ENCODE data around the gene TRANK1. TPM values are rescaled to one million over a fixed set of nuclear protein-coding genes. Genes with fewer than 3 reads are reported as not detected.

The TRANK1 gene
- total and polyA plus RNA-seq, 8 donors: 1.7 to 14.6 (median 3.4) TPM

DNA sequence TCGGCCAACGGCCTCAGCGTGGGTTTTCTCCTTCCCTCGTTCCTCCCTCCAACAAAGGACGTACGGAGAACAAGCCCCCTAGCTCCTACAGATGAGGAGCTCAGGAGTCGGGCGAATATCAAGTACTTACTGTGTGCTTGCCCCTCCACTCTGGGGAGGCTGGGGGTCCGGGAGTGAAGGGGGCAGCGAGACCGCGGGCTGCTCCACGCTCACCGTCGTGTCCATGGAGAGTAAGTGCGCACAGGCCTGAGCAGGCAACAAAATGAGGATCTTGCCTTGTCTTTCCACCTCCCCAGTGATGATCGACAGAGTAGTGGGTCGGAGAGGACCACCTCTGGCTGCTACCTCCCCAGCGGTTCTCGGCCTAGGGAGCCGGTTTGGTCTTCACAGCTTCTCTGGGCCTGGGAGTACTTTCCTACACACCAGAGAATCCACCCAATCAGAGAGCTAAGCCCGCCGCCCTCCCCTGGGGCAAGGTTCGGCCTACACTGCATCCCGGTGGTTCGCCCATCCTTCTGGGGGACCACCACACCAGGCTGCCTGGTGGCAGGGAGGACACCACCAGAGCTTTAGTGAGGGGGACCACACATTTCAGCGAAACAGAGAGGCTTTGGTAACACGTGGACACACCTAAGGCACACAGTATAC is 603 bp upstream of the TRANK1 start:
- H3K27ac ChIP-seq: no peak overlapping the region
- peaks cover 0 to 4% (median 0%) of the 10 kb centered on the region in 3 donors for H3K4me1 ChIP-seq
- no peak for FAIRE-seq
- intact Hi-C loops (cut with DNase I): no loop called here
- no peaks in the 10 kb centered on the region for H3K36me3 ChIP-seq
- 87 to 88% methylated on average over 28 of the region's 28 CpGs for WGBS, 2 donors
- TF ChIP-seq, protein P1, sequence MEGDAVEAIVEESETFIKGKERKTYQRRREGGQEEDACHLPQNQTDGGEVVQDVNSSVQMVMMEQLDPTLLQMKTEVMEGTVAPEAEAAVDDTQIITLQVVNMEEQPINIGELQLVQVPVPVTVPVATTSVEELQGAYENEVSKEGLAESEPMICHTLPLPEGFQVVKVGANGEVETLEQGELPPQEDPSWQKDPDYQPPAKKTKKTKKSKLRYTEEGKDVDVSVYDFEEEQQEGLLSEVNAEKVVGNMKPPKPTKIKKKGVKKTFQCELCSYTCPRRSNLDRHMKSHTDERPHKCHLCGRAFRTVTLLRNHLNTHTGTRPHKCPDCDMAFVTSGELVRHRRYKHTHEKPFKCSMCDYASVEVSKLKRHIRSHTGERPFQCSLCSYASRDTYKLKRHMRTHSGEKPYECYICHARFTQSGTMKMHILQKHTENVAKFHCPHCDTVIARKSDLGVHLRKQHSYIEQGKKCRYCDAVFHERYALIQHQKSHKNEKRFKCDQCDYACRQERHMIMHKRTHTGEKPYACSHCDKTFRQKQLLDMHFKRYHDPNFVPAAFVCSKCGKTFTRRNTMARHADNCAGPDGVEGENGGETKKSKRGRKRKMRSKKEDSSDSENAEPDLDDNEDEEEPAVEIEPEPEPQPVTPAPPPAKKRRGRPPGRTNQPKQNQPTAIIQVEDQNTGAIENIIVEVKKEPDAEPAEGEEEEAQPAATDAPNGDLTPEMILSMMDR (IDR thresholded peaks at IDR 0.05): no peak
- H3K9me3 ChIP-seq: no peaks in the 10 kb centered on the region
- H3K4me3 ChIP-seq: peak overlapping the region in 3 of 4 donors; percentile 68 to 85 (median 71)
- ATAC-seq: no peak
- no peak for DNase-seq
- H3K27me3 ChIP-seq: no peaks in the 10 kb centered on the region

DNA sequence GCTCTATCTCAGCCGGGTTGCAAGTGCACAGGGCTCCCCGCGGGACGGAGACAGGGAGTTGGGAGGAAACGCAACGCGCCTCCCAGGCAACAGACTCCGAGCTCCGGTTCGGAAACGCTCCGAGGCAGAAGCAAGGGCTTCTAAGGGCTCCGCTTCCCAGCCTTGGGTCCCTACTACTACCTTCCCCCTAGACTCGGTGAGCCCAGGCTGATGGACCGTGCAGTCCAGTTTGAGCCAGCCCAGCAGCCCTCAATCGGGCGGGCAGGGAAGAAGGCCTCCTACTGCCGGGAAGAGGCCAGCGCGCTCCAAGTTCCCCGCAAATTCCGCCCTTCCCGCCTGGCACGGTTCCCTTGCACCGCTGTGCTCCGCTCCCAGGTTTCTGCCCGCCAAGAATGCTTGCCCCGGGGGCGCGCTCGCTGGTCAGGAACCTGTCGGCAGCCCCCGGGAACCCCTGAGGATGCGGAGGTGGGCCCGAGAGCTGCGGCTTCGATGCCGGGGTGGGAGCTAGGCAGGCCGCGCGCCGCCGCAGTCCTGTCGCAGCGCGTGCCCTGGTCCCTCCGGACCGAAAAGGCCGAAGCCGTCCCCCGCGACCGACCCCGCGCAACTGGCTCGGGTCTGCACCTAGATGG is 728 bp downstream of the TRANK1 start:
- no peaks in the 10 kb centered on the region for H3K27me3 ChIP-seq
- intact Hi-C loops (cut with DNase I): no loop called here
- H3K27ac ChIP-seq: peak overlapping the region in 3 of 4 donors; percentile 22 to 52 (median 31)
- H3K36me3 ChIP-seq: no peaks in the 10 kb centered on the region
- WGBS, 2 donors: 0 to 1% methylated on average over 53 to 56 of the region's 56 CpGs
- DNase-seq (peak; percentile 58 to 85 (median 67)), FAIRE-seq (no peak), ATAC-seq (peak; percentile 76 to 90 (median 86))
- TF ChIP-seq, protein P1 (IDR thresholded peaks at IDR 0.05): no peak
- peaks cover 0 to 4% (median 0%) of the 10 kb centered on the region in 3 donors for H3K4me1 ChIP-seq
- peak overlapping the region; percentile 66 to 85 (median 70) for H3K4me3 ChIP-seq
- H3K9me3 ChIP-seq: no peaks in the 10 kb centered on the region

DNA sequence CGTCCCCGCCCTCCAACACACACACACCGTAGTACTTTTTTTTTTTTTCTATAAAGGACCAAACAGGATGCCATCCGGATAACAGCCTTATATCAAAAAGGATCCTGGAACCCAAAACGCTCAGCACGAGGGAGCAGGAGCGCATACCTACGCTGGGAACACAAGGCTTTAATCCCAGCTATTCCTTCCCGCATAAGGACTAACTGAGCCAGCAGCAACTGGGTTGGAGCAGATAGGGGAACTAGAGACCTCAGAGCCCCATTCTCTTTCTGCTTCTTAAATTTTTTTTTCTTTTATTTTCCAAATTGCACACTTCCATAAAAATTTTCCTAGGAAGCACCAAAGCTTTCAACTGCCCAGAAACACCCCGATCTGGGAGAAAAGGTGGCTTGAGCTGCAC is 1.3 kb downstream of the TRANK1 start:
- intact Hi-C loops (cut with DNase I): no loop called here
- FAIRE-seq (no peak), ATAC-seq (no peak), DNase-seq (no peak)
- peak overlapping the region; percentile 66 to 85 (median 70) for H3K4me3 ChIP-seq
- no peaks in the 10 kb centered on the region for H3K9me3 ChIP-seq
- H3K4me1 ChIP-seq: peaks cover 0 to 4% (median 0%) of the 10 kb centered on the region in 3 donors
- H3K27me3 ChIP-seq: no peaks in the 10 kb centered on the region
- no peaks in the 10 kb centered on the region for H3K36me3 ChIP-seq
- 39 to 54% methylated on average over 10 of the region's 10 CpGs for WGBS, 2 donors
- H3K27ac ChIP-seq: peak overlapping the region in 1 of 4 donors; percentile 22
- TF ChIP-seq, protein P1 (IDR thresholded peaks at IDR 0.05): no peak

DNA sequence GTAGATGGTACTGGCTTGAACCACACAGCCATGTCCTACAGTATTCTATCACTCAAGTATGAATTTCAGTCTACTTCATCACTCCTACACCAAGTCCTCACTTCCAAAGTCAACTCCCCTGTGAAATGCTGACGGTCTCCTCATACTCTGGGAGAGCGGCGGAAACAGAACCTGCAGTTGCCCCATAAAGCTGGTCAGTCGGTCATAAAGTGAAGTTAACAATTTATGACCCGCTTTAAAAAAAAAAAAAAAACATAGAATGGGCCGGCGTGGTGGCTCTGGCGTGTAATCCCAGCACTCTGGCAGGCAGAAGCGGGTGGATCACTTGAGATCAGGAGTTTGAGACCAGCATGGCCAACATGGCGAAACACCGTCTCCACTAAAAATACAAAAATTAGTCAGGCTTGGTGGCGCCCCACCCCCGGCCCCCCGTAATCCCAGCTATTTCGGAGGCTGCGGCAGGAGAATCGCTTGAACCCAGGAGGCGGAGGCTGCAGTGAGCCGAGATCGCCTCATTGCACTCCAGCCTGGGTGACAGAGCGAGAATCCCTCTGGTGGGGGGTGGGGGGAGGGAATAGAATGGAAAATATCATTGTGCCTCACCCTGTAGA is 2.1 kb downstream of the TRANK1 start:
- intact Hi-C loops (cut with DNase I): no loop called here
- DNase-seq (peak in 1 of 6 donors; percentile 3), FAIRE-seq (no peak), ATAC-seq (no peak)
- H3K9me3 ChIP-seq: no peaks in the 10 kb centered on the region
- H3K27me3 ChIP-seq: no peaks in the 10 kb centered on the region
- peaks cover 0 to 4% (median 0%) of the 10 kb centered on the region in 3 donors for H3K4me1 ChIP-seq
- H3K27ac ChIP-seq: no peak overlapping the region
- H3K4me3 ChIP-seq: no peak overlapping the region
- TF ChIP-seq, protein P1 (IDR thresholded peaks at IDR 0.05): no peak
- WGBS, 2 donors: 97 to 99% methylated on average over 21 of the region's 21 CpGs
- no peaks in the 10 kb centered on the region for H3K36me3 ChIP-seq
